ENCODE measurements around the gene HNRNPA2B1.
"Not testable (repeated sequence)": the region's sequence is repeated elsewhere in the genome, so short reads cannot be mapped to it uniquely, and the experiment has no call there.

Gene HNRNPA2B1

GRCh38 chr7:26156451-26157420 is 43.8 kb downstream of the HNRNPA2B1 start:
- Histone ChIP-seq H3K27me3 (ENCODE audit: low read depth, low read length) (no peaks in the 10 kb centered on the region), H3K36me3 (ENCODE audit: control insufficient read depth in 1 of 2, insufficient read depth in 2 of 2, low read length in 2 of 2) (no peaks in the 10 kb centered on the region), H3K4me1 (ENCODE audit: control insufficient read depth in 1 of 2, insufficient read depth in 2 of 2, low read length in 2 of 2) (peaks cover 0 to 7% of the 10 kb centered on the region in 2 donors), H3K9me3 (ENCODE audit: control insufficient read depth in 1 of 2, low read length in 2 of 2) (no peaks in the 10 kb centered on the region), H3K4me3 (ENCODE audit: low read depth in 1 of 2, low read length in 2 of 2) (no peak overlapping the region), H3K27ac (ENCODE audit: low read length) (no peak overlapping the region)

GRCh38 chr7:26155531-26156375 is 44.8 kb downstream of the HNRNPA2B1 start:
- Histone ChIP-seq H3K9me3 (ENCODE audit: control insufficient read depth in 1 of 2, low read length in 2 of 2) (no peaks in the 10 kb centered on the region), H3K36me3 (ENCODE audit: control insufficient read depth in 1 of 2, insufficient read depth in 2 of 2, low read length in 2 of 2) (no peaks in the 10 kb centered on the region), H3K27ac (ENCODE audit: low read length) (no peak overlapping the region), H3K4me3 (ENCODE audit: low read depth in 1 of 2, low read length in 2 of 2) (no peak overlapping the region), H3K27me3 (ENCODE audit: low read depth, low read length) (no peaks in the 10 kb centered on the region), H3K4me1 (ENCODE audit: control insufficient read depth in 1 of 2, insufficient read depth in 2 of 2, low read length in 2 of 2) (peaks cover 0 to 11% of the 10 kb centered on the region in 2 donors)

DNA sequence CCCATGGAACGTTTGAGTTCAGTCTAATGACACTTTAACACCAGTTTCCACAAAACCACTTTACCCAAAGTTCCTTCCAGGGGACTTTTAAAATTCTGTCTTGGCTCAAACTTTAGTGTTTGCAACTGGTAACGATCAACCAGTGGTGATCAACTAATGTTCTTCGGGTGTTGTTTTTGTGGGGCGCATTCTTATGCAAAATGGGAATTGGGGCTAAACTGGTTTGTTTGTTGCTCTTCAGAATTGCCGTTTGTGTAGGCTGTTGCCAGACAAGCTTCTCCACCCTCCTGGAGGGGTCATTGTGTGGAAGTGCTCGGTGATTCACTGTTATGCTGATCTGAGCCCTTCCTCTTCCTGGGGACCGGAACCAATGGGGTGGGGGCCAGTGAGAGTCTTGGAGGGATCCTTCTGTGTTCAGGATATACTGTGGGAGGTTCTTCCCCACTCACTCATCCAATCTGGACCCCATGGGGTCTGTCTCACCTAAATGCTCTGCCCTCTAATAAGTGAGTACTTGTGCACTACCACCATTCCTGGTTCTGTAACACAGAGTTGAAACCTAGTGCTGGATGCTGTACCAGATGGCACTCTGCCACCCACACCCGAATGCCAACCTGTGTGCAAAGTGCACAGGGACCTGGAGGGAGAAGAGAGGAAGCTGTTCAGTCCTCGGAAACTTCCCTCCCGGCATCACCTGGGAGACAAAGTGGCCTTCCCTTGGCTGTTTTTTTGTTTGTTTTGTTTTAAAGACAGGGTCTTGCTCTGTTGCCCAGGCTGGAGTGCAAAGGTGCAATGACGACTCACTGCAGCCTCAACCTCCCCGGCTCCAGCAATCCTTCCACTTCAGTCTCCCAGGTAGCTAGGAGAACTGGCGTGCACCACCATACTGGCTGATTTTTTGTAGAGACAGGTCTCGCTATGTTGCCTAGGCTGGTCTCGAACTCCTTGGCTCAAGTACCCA is 46.4 kb downstream of the HNRNPA2B1 start:
- no peaks in the 10 kb centered on the region for H3K27me3 ChIP-seq (ENCODE audit: low read depth, low read length)
- H3K27ac ChIP-seq (ENCODE audit: low read length) = peak overlapping the region; percentile 42
- peaks cover 0 to 11% of the 10 kb centered on the region in 2 donors for H3K4me1 ChIP-seq (ENCODE audit: control insufficient read depth in 1 of 2, insufficient read depth in 2 of 2, low read length in 2 of 2)
- H3K9me3 ChIP-seq (ENCODE audit: control insufficient read depth in 1 of 2, low read length in 2 of 2) = no peaks in the 10 kb centered on the region
- H3K36me3 ChIP-seq (ENCODE audit: control insufficient read depth in 1 of 2, insufficient read depth in 2 of 2, low read length in 2 of 2) = no peaks in the 10 kb centered on the region
- H3K4me3 ChIP-seq (ENCODE audit: low read depth in 1 of 2, low read length in 2 of 2) = peak overlapping the region; percentile 63 to 64

- H3K4me1 ChIP-seq (ENCODE audit: control insufficient read depth in 1 of 2, insufficient read depth in 2 of 2, low read length in 2 of 2) = peaks cover 0 to 11% of the 10 kb centered on the region in 2 donors
- no peaks in the 10 kb centered on the region for H3K9me3 ChIP-seq (ENCODE audit: control insufficient read depth in 1 of 2, low read length in 2 of 2)
- peak overlapping the region; percentile 63 to 64 for H3K4me3 ChIP-seq (ENCODE audit: low read depth in 1 of 2, low read length in 2 of 2)
- H3K27me3 ChIP-seq (ENCODE audit: low read depth, low read length) = no peaks in the 10 kb centered on the region
- H3K27ac ChIP-seq (ENCODE audit: low read length) = peak overlapping the region; percentile 42
- H3K36me3 ChIP-seq (ENCODE audit: control insufficient read depth in 1 of 2, insufficient read depth in 2 of 2, low read length in 2 of 2) = no peaks in the 10 kb centered on the region
Observed at GRCh38 chr7:26153241-26153822, 47.2 kb downstream of the HNRNPA2B1 start.

- not testable (repeated sequence) for H3K9me3 ChIP-seq (ENCODE audit: control insufficient read depth in 1 of 2, low read length in 2 of 2); H3K36me3 ChIP-seq (ENCODE audit: control insufficient read depth in 1 of 2, insufficient read depth in 2 of 2, low read length in 2 of 2); H3K27me3 ChIP-seq (ENCODE audit: low read depth, low read length)
- peak overlapping the region; percentile 63 to 64 for H3K4me3 ChIP-seq (ENCODE audit: low read depth in 1 of 2, low read length in 2 of 2)
- H3K27ac ChIP-seq (ENCODE audit: low read length) = peak overlapping the region; percentile 42
- peaks cover 0 to 11% of the 10 kb centered on the region in 2 donors for H3K4me1 ChIP-seq (ENCODE audit: control insufficient read depth in 1 of 2, insufficient read depth in 2 of 2, low read length in 2 of 2)
Observed at GRCh38 chr7:26152782-26153240, 47.7 kb downstream of the HNRNPA2B1 start.

DNA sequence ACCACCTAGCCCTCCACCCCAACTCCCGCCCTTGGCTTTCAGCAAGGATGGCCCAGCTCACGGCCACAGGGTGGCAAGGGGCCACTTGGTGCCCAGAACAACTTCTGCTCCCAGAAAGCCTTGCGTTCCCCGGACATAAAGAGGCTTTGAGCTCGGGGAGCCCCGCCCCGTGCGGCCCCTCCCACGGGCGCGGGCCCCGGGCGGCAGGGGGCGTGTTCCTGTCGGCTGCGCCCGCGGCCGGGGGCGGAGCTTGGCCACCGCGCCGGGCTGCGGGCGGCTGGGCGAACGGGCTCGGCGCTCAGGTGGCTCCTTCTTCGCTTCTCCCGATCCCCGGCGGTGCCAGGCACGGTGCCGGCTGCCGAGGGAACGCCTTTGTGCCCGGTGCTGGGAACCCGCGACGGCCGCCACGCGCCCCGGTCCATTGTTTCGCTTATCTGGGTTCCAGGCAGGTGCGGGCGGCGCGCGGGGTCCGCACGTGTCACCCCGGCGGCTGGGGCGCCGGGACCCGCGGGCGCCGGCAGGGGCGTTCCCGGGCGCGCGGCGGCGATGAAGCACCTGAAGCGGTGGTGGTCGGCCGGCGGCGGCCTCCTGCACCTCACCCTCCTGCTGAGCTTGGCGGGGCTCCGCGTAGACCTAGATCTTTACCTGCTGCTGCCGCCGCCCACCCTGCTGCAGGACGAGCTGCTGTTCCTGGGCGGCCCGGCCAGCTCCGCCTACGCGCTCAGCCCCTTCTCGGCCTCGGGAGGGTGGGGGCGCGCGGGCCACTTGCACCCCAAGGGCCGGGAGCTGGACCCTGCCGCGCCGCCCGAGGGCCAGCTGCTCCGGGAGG is 48.4 kb downstream of the HNRNPA2B1 start, which contains the start of gene NFE2L3:
Gene NFE2L3, plus strand, starts transcription at position 246 of the 829 bp plus-strand sequence. Its CDS starts 301 bp downstream, at position 547.
- Histone ChIP-seq H3K4me1 (ENCODE audit: control insufficient read depth in 1 of 2, insufficient read depth in 2 of 2, low read length in 2 of 2) (peaks cover 0 to 11% of the 10 kb centered on the region in 2 donors), H3K4me3 (ENCODE audit: low read depth in 1 of 2, low read length in 2 of 2) (peak within 1 kb of the TSS; percentile 63 to 64), H3K27me3 (ENCODE audit: low read depth, low read length) (no peaks in the 10 kb centered on the region), H3K9me3 (ENCODE audit: control insufficient read depth in 1 of 2, low read length in 2 of 2) (no peaks in the 10 kb centered on the region), H3K36me3 (ENCODE audit: control insufficient read depth in 1 of 2, insufficient read depth in 2 of 2, low read length in 2 of 2) (no peaks in the 10 kb centered on the region), H3K27ac (ENCODE audit: low read length) (peak within 1 kb of the TSS; percentile 42)

GRCh38 chr7:26151650-26151952 is 48.9 kb downstream of the HNRNPA2B1 start:
- Histone ChIP-seq H3K27ac (ENCODE audit: low read length) (no peak overlapping the region), H3K4me3 (ENCODE audit: low read depth in 1 of 2, low read length in 2 of 2) (peak overlapping the region; percentile 52 to 63), H3K9me3 (ENCODE audit: control insufficient read depth in 1 of 2, low read length in 2 of 2) (no peaks in the 10 kb centered on the region), H3K36me3 (ENCODE audit: control insufficient read depth in 1 of 2, insufficient read depth in 2 of 2, low read length in 2 of 2) (no peaks in the 10 kb centered on the region), H3K27me3 (ENCODE audit: low read depth, low read length) (no peaks in the 10 kb centered on the region), H3K4me1 (ENCODE audit: control insufficient read depth in 1 of 2, insufficient read depth in 2 of 2, low read length in 2 of 2) (peaks cover 0 to 11% of the 10 kb centered on the region in 2 donors)

- Histone ChIP-seq H3K27me3 (ENCODE audit: low read depth, low read length) (no peaks in the 10 kb centered on the region), H3K4me1 (ENCODE audit: control insufficient read depth in 1 of 2, insufficient read depth in 2 of 2, low read length in 2 of 2) (peaks cover 0 to 11% of the 10 kb centered on the region in 2 donors), H3K36me3 (ENCODE audit: control insufficient read depth in 1 of 2, insufficient read depth in 2 of 2, low read length in 2 of 2) (no peaks in the 10 kb centered on the region), H3K4me3 (ENCODE audit: low read depth in 1 of 2, low read length in 2 of 2) (peak overlapping the region in 1 of 2 donors; percentile 52), H3K9me3 (ENCODE audit: control insufficient read depth in 1 of 2, low read length in 2 of 2) (no peaks in the 10 kb centered on the region), H3K27ac (ENCODE audit: low read length) (no peak overlapping the region)
Observed at GRCh38 chr7:26151096-26151495, 49.5 kb downstream of the HNRNPA2B1 start.

DNA sequence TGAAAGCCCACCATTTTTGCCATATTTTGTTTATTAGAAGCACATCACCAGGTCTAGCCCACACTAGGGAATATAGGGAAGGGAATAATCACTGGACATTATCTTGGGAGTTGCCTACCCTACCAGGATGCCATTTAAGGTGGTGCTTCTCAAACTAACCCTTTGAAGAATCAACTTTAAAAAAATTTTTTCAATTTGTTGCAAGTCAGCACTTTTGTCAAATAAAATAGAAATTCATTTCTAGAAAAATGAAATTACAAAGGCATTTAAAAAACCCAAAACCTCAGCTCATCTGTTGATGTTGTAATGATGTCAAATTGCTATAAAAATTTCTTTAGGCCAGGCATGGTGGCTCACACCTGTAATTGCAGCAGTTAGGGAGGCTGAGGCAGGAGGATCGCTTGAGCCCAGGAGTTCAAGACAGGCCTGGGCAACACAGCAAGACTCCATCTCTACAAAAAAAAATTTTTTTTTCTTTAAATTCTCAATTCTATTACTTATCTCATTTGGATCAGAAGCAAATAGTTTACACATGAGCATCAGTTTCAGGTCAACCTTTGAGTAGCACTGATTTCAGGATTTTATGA is 51.1 kb downstream of the HNRNPA2B1 start:
- Histone ChIP-seq H3K27me3 (ENCODE audit: low read depth, low read length) (no peaks in the 10 kb centered on the region), H3K4me1 (ENCODE audit: control insufficient read depth in 1 of 2, insufficient read depth in 2 of 2, low read length in 2 of 2) (peaks cover 0 to 11% of the 10 kb centered on the region in 2 donors), H3K9me3 (ENCODE audit: control insufficient read depth in 1 of 2, low read length in 2 of 2) (no peaks in the 10 kb centered on the region), H3K4me3 (ENCODE audit: low read depth in 1 of 2, low read length in 2 of 2) (no peak overlapping the region), H3K36me3 (ENCODE audit: control insufficient read depth in 1 of 2, insufficient read depth in 2 of 2, low read length in 2 of 2) (no peaks in the 10 kb centered on the region), H3K27ac (ENCODE audit: low read length) (no peak overlapping the region)
